Measurements from ENCODE around the gene CCDC63.
"Not testable (repeated sequence)": the region's sequence is repeated elsewhere in the genome, so short reads cannot be mapped to it uniquely, and the experiment has no call there.

CCDC63 gene

GRCh38 chr12:110927546-110927945 lies 80.8 kb downstream of the CCDC63 start:
- no peak for DNase-seq

GRCh38 chr12:110928700-110929099 lies 81.9 kb downstream of the CCDC63 start:
- no peak for DNase-seq

- DNase-seq, result no peak
These were observed 83.0 kb downstream of the CCDC63 start for GRCh38 chr12:110929818-110930217.

GRCh38 chr12:110930348-110931314 lies 83.8 kb downstream of the CCDC63 start:
- no peak for DNase-seq

GRCh38 chr12:110931315-110931728 lies 84.5 kb downstream of the CCDC63 start:
- DNase-seq, result no peak

- no peak for DNase-seq
These were observed 85.3 kb downstream of the CCDC63 start for GRCh38 chr12:110932046-110932445.

- no peak for DNase-seq
These were observed 86.7 kb downstream of the CCDC63 start for GRCh38 chr12:110933326-110933974.

- no peak for DNase-seq
These were observed 87.5 kb downstream of the CCDC63 start for GRCh38 chr12:110934093-110934852.

- no peak for DNase-seq
These were observed 88.8 kb downstream of the CCDC63 start for GRCh38 chr12:110935588-110935987.

GRCh38 chr12:110936367-110937103 lies 89.7 kb downstream of the CCDC63 start:
- no peak for DNase-seq

GRCh38 chr12:110937104-110937641 lies 90.4 kb downstream of the CCDC63 start:
- peak; percentile 48 for DNase-seq

- DNase-seq, result no peak
These were observed 93.5 kb downstream of the CCDC63 start for GRCh38 chr12:110940296-110940695.

GRCh38 chr12:110940933-110941332 lies 94.1 kb downstream of the CCDC63 start:
- no peak for DNase-seq

- no peak for DNase-seq
These were observed 94.6 kb downstream of the CCDC63 start for GRCh38 chr12:110941391-110941790.

- no peak for DNase-seq
These were observed 96.6 kb downstream of the CCDC63 start for GRCh38 chr12:110943373-110943772.

GRCh38 chr12:110948041-110948440 lies 101.3 kb downstream of the CCDC63 start:
- DNase-seq, result no peak

- DNase-seq, result not testable (repeated sequence)
These were observed 103.7 kb downstream of the CCDC63 start for GRCh38 chr12:110950466-110950865.

GRCh38 chr12:110950867-110951266 lies 104.1 kb downstream of the CCDC63 start:
- not testable (repeated sequence) for DNase-seq
